PFSK-1 (cell line): ENCODE data around the gene ODF2.

Source experiments
- FOXP2 ChIP-seq: optimal IDR thresholded peaks from 2 replicates; pipeline ENCODE3; 2011; ENCODE audit warnings: borderline replicate concordance, control low read depth, inconsistent platforms; ENCODE audit not compliant: insufficient read depth; ENCODE audit errors: extremely low read length, extremely low read depth
- POLR2AphosphoS5 ChIP-seq: IDR thresholded peaks from 2 replicates; pipeline ENCODE4 v1.6.1; 2012; ENCODE audit warnings: low read depth, mild to moderate bottlenecking, control low read depth, low read length, moderate library complexity
- TAF1 ChIP-seq: IDR thresholded peaks from 2 replicates; pipeline ENCODE4 v1.6.1; 2012; ENCODE audit warnings: low read length, control low read depth, borderline replicate concordance; ENCODE audit not compliant: insufficient read depth
- TF ChIP-seq, protein P1 (sequence below), 2 experiments: IDR thresholded peaks; 2 replicates each; pipeline versions ENCODE4 v1.6.1 to v1.8.0; 2011 to 2012; ENCODE audit warnings: low read depth in 2 of 2, low read length in 2 of 2, control low read depth in 1 of 2, inconsistent platforms in 1 of 2, mild to moderate bottlenecking in 1 of 2, moderate library complexity in 1 of 2; ENCODE audit not compliant: insufficient read depth in 1 of 2

GRCh38 chr9:128459011-128459410 lies 3.2 kb downstream of the ODF2 start:
- TF ChIP-seq POLR2AphosphoS5: no peak
- no peak for TF ChIP-seq TAF1
- TF ChIP-seq, protein P1, sequence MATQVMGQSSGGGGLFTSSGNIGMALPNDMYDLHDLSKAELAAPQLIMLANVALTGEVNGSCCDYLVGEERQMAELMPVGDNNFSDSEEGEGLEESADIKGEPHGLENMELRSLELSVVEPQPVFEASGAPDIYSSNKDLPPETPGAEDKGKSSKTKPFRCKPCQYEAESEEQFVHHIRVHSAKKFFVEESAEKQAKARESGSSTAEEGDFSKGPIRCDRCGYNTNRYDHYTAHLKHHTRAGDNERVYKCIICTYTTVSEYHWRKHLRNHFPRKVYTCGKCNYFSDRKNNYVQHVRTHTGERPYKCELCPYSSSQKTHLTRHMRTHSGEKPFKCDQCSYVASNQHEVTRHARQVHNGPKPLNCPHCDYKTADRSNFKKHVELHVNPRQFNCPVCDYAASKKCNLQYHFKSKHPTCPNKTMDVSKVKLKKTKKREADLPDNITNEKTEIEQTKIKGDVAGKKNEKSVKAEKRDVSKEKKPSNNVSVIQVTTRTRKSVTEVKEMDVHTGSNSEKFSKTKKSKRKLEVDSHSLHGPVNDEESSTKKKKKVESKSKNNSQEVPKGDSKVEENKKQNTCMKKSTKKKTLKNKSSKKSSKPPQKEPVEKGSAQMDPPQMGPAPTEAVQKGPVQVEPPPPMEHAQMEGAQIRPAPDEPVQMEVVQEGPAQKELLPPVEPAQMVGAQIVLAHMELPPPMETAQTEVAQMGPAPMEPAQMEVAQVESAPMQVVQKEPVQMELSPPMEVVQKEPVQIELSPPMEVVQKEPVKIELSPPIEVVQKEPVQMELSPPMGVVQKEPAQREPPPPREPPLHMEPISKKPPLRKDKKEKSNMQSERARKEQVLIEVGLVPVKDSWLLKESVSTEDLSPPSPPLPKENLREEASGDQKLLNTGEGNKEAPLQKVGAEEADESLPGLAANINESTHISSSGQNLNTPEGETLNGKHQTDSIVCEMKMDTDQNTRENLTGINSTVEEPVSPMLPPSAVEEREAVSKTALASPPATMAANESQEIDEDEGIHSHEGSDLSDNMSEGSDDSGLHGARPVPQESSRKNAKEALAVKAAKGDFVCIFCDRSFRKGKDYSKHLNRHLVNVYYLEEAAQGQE (IDR thresholded peaks at IDR 0.05; ENCODE audit: insufficient read depth in 1 of 2, low read depth in 2 of 2, low read length in 2 of 2): no peak
- no peak for TF ChIP-seq FOXP2
